DLD1 (cell line): Measurements from ENCODE around the gene TBC1D22A.

Source experiments
- in situ Hi-C: cut with HindIII; loops from 2 replicates; pipeline ENCODE4 v1.10.0; 2017; ENCODE audit warnings: low sequenced_read_pairs

The TBC1D22A gene

DNA sequence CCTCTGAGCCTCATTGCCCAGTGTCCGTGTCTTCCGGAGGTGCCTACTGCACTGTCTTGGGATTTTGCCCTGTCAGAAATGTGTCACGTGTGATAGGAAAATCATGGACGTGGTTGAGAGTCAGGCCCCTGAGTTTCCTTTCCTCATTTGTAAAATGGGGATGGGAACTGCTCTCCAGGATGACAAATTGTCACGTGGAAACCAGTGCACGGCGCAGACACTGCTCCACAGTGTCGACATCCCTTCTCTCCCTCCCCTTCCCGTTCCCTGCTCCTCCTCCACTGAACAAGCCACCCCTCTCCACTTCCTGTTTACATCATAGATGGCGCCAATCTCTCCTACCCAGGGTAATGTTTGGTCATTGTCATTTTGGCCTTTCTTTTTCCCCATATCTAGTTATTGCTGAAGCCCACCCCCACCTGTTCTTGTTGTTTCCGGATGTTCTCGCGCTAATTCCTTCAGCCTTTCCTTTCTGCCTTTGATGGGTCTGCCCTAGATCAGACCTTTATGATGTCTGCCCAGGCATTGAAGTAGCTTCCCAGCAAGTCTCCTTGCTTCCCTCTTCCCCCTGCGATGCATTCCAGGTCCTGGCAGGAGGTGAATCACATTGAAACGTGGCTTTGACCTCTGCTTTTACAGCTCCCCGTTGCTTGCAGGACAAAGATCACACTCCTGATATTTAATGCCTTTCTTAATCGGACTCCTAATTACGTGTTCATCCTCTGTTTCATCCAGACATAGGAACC lies 91.8 kb downstream of the TBC1D22A start:
- in situ Hi-C loops = no loop called here

DNA sequence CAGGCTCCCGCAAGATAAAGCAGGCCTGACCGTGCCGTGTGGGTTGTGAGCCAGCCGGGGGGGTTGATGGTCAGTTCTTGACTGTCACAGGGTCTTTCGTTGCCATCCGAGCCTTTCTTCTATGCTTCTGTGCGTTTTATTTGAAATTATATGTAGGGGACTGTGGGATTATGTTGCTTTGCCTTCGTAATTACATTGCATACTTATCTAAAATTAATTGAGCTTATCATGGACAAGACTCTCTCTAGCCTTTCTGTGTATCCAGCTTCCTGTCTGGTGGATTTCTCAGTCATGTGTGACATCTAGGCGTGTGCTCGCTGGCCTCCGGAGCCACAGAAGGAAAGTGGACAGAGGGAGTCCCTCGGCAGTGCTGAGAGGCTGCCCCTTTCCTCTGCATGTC lies 93.2 kb downstream of the TBC1D22A start:
- in situ Hi-C loops = no loop called here

DNA sequence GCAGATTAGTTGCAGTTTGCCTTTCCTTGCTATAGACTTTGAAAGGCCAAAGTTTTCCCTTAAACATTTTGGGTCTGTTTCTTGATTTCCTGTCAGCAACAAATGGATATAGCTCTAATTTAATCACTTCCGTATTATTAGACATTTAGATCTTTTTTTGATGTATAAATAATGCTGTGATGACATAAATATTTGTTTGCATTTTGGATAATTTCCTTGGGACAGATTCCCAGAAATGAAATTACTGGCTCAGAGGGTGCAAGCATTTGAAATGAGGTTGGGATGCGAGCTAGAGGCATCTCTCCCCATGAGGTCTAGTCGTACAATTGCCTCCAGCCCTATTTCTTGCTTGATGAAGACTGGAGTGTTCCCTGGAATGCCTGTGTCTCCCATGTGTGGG lies 94.2 kb downstream of the TBC1D22A start:
- in situ Hi-C loops = no loop called here

DNA sequence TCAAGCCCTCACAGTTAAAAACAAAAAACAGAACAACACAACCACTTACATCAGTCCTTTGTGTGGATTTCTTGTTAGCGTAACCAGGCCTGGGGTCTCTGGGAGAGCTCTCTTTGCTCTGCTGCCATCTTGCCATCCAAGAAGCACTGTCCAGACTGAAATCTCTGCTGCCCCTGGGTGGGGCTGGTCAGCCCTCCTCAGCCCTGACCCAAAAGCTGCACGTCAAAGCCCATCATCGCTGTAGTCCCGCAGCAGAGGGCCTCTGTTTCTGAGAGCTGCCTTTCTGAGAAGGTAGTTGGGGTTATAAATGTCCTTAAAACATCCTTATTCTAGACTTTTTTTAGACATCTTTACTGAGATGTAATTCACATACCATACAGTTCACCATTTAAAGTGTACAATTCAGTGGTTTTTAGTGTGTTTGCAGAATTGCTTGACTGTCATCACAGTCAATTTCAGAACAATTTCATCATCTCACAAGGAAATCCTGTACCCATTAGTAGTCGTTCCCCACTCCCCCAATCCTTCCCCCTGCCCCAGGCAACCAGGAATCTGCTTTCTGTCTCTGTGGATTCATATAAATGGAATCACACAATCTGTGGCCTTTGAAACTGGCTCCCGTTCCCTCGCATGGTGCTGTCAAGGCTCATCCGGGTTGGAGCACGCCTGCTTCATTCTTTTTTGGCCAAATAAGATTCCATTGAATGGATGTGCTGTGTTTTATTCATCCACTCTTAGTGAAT lies 94.9 kb downstream of the TBC1D22A start:
- in situ Hi-C loops = no loop called here

DNA sequence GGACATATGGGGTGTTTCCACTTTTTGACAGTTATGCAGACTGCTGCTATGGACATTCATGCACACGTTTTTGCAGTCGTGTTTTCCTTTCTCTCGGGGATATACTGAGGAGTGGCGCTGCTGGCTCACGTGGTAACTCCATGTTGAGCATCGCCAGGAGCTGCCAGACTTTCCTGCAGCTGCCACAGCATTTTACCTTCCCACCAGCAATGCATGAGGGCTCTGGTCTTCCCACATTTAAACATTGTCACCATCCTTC lies 95.4 kb downstream of the TBC1D22A start:
- in situ Hi-C loops = no loop called here

DNA sequence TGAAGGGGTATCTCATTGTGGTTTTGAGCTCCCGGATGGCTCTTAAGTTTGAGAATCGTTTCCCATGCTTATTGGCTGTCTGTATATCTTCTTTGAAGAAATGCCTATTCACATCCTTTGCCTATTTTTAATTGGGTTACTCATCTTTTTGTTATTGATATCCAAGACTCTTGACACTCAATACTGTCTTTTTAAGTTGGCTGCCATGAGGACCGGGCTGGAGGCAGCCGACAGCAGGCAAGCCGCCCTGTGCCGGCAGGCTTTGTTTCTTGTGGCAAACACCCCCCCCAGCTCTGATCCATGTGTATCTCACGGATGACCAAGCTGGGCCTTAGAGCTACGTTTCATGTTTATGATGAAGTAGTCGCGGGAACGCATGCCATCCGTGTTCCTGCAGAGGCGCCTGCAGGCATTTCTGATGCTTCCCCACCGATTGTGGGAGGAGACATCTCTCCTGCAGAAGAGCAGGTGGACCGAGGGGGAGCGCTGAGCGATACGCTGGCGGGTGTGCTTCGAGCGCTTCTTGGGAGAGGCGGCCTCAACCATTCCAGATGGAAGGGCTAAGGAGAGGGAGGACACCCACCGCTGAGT lies 95.8 kb downstream of the TBC1D22A start:
- in situ Hi-C loops = no loop called here

DNA sequence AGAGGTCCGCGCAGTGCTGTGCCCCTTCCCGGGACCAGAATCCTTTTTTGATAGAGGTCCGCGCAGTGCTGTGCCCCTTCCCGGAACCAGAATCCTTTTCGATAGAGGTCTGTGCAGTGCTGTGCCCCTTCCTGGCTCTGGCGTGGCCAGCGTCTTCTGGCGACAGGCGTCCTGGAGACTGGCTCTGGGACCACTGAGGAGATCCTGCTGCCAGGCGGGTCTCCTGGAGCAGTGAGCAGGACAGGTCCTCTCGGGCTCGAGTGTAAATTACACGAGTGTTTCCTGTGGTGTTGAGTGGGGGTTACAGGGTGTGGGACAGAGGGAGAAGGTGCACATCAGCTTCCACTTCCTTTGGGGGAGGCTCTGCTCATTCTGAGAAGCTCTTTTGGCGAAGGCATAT lies 98.1 kb downstream of the TBC1D22A start:
- in situ Hi-C loops = no loop called here

DNA sequence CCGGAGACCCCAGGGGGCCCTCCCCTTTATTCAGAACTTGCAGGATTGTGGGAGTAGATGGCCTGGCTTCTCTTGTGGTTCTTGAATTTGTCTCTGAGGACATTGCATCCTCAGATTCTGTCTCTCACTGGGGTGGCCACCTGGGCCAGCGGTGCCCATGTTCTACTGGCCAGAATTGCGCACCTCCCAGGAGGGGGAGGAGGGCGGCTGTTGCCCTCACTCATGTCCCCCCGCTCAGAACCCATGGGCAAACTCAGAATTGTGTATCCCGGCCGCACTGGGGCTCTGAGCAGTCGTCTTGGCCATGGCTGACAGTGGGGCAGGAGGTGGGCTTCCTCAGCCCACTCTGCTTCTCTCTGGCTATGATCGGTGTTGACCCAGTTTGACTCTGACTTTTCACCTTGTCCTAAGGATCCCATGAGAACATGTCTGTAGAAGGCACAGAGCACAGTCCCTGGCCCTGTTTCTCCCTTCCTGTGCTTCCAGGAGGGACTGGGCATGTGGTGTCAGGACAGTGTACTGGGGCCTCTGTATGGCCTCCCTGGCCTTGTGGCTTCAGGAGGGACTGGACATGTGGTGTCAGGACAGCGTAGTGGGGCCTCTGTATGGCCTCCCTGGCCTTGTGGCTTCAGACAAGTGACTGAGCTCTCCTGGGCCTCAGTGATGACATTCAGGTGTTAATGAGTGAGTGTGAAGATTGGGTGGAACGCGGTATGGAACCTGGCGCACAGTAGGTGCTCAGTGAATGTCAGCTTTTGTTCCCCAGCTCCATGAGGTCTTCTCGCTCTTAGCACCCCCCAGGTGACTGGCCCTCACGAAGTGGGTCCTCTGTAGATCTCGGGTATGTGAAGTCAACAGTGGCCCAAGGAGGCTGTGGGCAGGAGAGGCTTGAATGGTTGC lies 99.3 kb downstream of the TBC1D22A start:
- in situ Hi-C loops = no loop called here

DNA sequence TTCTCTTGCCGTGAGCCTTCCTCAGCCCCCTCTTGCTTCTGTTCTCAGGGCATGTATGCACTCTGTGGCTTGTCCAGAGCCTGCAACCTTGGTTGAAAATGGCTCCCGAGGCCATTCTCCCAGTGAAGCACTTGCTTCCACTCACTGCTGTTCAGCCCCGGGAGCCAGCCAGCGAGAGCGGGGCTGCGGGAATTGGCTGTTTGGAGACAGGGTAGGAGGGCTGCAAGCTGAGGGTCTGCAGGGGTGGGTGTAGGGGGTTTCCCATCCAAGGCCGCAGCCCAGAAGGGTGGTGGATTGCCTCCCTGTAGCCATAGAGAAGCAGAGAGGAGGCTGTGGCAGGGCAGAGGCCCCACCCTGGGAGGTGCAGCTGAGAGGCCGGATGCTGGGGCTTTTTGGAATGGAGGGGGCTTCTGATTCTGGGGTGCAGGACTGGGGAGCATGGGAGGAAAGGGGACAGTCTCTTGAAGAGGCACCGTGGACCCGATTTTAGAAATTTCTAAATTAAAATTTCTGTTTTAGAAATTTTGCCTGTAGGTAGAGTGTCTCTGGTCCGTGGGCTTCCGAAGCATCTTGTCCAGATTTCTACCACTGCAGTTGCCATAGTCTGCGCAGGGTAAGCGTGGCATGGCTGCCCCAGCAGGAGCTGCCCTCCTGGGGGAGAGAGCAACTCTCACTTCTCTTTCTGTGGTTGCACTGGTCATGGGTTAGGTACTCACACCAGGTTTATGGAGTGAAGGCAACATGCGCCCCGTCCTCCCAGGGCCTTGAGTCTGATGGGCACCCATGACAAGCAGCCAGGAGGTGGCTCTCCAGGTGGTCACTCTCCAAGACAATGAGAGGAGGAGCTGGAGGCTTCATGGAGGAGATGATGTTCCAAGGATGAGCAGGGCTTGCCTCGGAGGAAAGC lies 100.2 kb downstream of the TBC1D22A start:
- in situ Hi-C loops = no loop called here

DNA sequence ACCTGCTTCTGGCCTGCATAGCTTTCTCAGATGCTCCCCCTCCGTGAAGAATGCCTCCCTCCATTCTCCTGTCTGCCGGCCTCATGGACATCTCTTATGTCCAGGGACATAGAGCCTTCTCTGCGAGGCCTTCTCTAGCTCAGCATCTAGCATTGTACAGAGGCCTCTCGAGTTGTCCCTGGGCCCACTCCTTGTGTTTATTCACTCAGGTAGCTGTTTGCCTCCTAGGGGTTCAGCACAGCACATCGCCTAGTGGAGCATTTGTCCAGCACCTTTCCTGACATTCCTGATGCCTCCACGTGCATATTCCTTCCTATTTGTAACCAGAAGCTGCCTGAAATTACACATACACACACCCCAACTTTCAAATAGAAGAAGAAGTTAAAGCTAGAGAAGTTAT lies 101.3 kb downstream of the TBC1D22A start:
- in situ Hi-C loops = no loop called here

DNA sequence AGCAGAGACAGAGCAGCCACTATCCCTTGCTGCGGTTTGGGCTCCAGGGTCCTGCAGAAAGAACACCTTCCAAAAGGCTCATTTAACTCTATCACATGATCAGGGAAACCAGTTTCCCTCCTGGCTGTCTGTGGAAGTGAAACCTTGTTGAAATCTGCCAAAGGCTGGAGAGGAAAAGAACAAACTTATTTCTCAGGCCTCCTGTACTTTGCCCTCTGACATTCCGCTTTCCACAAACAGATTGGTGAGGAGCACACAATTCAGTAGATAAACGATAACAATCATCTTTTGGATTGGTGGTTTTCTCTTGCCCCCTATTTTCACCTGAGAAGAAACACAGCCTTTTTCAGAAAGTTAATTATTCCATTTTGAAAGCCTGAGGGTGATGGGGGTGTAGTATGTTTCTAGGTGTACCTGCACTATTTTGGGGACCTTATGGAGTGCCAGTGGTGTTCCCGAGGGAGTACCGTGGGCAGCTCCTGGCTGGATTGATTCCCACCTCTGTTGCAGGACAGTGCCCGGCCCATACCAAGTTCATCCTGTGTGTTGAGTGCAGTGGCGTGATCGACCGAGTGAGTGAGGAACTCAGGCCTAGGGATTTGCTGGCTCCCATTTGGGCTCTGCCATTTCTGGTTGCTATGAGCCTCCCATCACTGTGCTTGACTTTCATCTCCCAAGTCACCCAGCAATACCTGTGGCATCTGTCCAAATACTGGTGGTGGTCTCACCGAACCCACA lies 102.0 kb downstream of the TBC1D22A start:
- in situ Hi-C loops = no loop called here

DNA sequence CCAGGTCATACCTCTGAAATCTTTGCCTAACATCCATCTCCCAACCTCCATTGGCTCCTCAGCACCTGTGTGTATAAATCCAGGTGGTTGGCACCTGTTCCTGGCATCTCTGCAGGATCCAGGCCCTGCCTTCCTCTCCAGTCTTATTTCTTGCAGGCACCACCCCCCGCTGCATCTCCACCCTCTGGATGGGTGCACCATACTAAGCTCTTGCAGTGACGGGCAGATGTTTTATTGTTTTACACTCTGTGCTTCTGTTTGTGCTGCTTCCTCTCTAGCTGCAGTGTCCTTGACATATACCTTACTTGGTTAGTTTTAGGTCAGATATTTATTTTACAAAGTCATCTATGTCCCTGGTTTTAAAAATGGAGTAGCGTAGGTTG lies 102.6 kb downstream of the TBC1D22A start:
- in situ Hi-C loops = no loop called here

DNA sequence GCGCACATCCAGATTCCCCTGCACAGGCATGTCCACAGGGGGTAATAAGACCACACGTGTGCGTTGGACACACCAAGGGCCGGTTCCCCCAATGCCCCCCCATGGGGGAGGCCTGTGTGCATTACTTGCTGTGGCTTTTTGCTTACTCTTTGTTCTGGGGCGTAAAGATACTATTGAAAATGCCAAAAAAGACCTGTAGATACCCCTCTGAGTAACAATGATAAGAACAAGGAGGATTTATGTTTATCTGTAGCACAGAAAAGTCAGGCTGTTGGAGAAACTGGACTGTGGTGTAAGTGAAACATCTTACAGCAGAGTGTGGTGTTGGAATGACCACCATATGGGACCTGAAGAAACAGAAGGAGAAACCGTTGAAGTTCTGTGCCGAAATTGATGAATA lies 103.2 kb downstream of the TBC1D22A start:
- in situ Hi-C loops = no loop called here

DNA sequence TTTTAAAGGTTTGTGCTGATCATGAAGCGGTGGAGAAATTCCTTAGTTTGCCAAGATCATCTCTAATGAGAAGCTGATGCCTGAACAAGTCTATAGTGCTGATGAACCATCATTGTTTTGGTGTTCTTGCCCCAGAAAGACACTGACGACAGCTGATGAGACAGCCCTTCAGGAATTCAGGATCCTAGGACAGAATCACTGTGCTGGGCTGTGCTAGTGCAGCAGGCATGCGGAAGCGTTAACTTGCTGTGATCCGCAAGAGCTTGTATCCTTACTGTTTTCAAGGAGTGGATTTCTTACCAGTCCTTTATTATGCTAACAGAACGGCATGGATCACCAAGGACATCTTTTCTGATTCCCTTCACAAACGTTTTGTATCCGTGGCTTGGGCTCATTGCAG lies 104.1 kb downstream of the TBC1D22A start:
- in situ Hi-C loops = no loop called here

DNA sequence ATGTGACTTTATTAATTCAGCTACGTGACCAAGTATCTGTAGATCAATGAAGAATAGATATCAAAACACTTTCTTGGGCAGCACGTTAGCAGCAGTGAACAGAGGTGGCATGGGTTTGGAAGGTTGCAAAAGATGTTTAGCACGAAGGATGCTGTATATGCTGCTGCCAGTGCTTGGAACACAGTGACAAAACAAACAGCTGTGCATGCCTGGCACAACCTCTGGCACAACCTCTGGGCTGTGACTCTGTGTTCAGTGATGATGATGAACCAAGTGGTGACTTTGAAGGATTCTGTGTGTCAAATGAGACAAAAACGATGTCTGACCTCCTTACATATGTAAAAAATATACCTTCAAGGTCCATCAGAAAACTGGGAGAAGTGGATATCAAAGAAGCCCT lies 104.7 kb downstream of the TBC1D22A start:
- in situ Hi-C loops = no loop called here

DNA sequence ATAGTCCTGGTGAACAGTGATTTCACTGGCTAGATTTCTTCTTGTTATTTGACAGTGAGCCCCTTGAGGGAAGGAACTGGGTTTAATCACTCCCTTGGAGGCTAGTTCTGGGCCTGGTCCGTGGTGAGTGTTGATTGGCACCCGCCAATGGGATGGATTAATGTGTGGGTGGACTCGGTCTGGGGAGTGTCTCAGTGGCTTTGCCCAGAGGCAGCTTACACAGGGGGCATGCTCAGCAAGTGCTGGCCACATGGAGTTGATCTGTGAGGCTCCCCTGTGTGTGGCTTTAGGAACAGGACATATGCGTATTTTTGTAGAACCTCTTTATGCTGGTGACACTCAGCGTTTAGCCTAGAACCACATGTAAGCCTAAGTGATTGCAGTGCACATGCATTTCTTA lies 106.9 kb downstream of the TBC1D22A start:
- in situ Hi-C loops = no loop called here

DNA sequence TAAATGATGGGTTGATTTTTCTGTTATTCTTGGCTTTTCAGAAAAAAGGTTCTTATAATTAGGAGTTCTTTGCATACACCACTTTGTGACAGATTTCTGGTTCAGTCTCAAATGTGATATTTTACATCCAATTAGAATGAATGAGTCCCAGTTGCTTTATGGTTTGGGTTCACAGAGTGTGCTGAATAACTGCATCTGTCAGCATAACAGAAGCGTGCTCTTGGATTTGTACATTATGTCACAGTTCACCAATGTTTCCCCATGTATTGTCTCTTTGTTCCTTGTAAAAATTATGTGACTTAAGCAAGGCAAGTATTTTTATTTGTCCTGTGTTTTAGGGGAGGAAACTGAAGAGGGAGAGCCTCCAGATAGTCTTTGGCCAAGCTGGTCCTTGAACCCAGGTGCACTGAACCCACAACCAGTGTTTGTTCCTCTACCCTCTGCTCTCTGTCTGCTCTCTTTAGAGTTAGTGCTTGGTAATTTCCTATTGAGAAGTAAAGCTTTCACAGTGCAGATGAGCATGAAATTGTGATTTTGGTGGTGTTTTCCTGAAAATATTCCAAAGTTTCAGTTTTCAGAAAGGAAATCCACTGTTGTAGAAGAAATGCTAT lies 107.5 kb downstream of the TBC1D22A start:
- in situ Hi-C loops = no loop called here

DNA sequence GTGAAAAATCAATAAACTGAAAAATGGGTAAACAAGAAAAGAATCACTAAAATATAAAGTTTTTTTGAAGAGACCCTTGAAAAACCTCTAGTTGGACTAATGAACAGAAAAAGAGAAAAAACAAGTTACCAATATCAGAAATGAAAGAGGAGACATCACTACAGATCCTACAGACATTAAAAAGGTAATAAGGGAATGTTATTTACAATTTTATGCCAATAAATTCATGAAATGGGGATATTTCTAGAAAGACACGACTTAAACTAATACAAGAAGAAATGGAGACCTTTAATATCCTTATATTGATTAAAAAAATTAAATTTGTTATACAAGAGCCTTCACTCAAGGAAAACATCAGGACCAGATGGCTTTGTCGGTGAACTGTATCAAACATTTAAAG lies 109.4 kb downstream of the TBC1D22A start:
- in situ Hi-C loops = no loop called here

DNA sequence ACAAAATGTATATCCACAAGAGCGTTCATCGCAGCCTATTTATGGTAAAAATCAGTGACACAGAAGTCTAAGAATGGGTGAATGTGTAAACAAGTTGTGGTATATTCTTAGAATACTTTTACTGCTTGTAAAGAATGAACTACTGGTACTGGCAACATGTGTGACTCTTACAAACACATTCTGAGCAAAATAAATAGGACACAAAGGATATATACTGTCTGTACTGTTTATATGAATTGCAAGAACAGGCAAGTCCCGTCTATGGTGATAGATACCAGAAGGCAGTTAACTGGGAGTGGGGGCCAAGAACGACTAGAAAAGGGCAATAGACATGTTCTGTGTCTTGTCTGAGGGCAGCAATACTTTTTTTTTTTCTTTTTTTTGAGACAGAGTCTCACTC lies 112.6 kb downstream of the TBC1D22A start:
- in situ Hi-C loops = no loop called here
